Measurements from ENCODE around the gene NSFL1C.
"Not testable (repeated sequence)": the region's sequence is repeated elsewhere in the genome, so short reads cannot be mapped to it uniquely, and the experiment has no call there.

NSFL1C gene

DNA sequence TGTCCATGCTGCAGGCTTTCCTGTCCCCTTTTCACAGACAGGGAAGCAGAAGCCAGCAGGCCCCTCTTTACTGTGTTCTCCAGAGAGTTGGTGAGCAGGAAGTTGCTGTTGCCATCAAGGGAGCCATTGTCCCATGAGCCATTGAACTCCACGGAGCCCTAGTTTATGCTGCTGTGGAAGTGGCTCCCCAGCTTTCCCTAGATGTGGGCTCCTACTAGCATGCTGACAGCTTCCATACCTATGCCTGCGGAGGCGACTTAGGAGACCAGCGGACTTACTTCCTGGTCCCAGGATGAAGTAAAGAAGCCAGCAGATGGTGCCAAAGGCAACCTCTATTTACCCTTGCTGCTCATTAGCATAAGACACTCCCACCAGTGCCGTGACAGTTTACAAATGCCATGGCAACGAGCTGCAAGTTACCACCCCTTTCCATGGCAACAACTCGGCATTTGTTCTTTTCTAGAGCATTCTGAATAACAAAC, 43.0 kb downstream of the NSFL1C start:
- DNase-seq, result peak; percentile 47 to 77 (median 71)

DNA sequence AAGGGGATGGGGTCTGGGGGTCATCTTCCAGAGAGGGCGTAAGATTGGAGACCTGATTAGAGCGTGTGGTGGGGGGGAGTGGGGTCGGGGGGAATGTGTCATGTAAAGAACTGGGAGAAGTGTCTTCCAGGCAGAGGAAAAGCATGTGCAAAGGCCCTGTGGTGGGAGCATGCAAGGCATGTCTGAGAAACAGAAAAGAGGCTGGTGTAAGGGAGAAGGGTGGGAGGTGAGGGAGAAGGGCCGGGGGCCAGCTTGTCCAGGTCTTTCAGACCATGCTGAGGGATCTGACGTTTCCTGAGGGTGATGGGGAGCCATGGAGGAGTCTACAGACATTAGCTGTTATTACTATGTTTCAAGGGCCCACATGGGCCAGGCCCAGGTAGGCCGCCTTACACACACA, 43.4 kb downstream of the NSFL1C start:
- no peak for DNase-seq

DNA sequence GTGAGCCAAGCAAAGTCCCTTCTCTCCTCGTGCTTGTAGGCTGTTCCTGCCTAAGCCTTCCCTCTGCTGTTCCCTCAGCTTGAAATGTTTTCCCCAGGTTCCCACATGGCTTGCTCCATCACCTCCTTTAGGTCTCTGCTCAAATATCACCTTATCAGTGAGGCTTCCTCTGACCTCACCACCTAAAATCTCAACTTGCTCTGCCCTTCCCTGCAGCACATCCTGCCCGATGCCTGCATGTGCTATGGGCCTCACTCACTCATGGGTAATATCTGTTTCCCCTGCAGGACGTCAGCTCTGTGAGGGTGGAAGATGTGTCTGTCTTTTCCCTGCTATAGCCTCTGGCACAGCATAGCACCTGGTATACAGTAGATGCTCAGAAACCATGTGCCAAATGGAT, 43.9 kb downstream of the NSFL1C start:
- DNase-seq, result no peak

DNA sequence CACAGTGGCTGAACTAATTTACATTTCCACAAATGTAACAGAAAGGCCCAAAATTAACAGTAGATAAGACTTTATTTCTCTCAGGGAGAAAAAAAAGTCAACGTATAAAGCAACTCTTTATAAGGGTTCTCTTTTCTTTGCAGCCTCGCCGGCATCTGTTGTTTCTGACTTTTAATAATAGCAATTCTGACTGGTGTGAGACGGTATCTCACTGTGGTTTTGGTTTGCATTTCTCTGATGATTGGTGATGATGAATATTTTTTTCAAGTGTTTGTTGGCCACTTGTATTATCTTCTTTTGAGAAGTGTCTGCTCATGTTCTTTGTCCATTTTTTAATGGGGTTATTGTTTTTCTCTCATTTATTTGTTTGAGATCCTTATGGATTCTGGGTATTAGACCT, 46.6 kb downstream of the NSFL1C start:
- DNase-seq, result no peak

DNA sequence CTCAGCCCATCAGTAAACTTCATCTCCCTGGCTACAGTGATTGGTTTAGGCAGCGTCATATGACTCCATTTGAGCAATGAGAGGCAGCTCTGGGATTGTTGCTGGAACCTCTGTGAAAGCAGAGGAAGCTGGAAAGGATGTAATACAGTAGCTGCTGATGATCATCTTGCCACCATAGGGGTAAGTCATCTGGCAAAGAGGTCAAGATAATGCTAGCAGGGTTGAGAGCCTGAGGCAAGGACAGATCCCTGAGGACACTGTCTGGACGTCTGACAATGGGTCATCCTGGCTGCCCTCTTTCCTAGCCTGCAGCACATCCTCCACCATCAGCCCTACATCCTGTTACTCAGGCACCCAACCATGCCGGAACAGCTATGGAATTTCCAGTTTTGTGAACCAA, 48.3 kb downstream of the NSFL1C start:
- no peak for DNase-seq

DNA sequence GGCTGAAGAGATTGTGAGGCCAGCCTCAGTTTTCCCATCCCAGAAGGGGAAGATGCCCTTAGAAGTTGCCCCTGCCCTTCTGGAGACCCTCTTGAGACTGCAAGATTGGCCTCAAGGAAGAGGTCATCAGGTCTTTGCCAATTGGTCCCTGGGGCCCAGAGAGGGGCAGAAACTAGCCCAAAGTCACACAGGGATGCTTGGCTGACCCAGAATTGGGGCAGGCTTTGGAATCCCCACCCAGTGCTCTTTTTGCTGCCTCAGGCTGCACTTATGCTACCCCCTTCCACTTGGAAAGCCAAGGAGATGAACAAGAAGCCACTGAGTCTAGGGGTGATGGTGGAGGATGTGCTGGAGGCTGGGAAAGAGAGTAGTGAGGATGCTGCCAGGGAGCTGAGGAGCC, 48.9 kb downstream of the NSFL1C start:
- no peak for DNase-seq

DNA sequence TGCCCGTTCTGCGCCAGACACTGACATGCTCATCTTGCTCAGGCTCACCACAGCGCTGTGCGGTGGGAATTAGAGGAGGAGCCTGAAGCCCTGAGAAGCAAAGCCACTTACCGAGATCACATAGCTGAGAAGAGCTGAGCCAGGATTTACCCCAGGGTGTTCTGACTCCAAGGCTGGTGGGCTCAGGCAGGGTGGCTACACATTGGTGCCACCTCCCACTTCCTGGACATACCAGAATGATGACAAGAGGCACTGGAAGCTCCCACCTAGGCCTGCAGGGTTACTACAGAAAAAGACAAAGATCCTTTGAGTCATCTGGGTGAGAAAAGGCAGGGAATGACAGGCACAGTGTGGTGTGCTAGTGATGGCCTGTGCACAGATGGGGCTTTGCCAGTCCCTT, 49.4 kb downstream of the NSFL1C start:
- no peak for DNase-seq

DNA sequence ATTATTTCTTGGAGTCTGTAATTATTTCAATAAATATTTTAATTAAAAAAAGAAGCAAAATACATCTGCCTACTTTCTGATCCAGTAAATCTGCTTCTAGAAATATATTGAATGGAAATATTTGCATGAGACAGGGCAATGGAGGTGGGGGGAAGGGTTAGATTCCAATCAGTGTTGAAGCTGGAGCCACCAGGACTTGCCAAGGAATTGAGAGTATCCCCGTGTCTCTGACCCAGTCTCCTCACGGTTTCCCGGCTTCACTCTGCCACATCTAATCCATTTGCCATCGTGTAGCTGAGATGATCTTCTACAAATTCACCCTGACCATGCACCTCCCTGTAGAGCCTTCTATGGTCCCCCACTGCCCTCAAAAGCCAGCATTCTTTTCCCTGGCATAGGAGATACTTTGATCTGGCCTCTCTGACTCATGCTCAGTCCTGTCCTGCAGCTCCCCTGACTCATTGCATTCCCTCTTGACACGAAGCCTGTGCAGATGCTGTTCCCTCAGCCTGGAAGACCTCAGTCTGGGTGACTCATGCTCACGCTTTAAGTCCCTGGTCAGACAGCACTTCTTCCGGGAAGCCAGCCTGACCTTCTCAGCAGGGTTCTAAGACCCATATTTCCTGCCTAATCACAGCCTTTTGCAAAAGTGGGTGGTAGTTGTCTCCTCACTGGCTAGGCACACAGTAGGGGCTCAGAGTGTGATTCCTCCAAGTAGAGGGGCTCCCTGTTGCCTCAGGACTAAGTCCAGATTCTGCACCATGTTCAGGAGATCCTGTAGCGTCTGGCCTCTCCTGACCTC, 50.8 kb downstream of the NSFL1C start:
- peak; percentile 61 to 83 (median 70) for DNase-seq

DNA sequence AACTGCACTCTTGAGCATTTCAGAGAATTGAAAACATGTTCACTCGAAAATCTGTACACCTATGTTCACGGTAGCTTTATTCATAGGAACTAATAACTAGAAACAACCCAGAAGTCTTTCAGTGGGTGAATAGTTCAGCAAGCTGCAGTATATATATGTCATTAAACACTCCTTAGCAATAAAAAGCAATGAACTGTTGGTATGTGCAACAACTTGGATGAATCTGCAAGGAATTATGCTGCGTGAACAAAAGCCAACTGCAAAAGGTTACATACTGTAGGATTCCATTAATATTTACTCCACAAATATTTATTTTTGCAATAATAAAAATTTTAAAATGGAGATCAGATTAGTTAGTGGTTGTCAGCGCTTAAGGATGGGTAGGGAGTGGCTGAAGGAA, 51.7 kb downstream of the NSFL1C start:
- no peak for DNase-seq

DNA sequence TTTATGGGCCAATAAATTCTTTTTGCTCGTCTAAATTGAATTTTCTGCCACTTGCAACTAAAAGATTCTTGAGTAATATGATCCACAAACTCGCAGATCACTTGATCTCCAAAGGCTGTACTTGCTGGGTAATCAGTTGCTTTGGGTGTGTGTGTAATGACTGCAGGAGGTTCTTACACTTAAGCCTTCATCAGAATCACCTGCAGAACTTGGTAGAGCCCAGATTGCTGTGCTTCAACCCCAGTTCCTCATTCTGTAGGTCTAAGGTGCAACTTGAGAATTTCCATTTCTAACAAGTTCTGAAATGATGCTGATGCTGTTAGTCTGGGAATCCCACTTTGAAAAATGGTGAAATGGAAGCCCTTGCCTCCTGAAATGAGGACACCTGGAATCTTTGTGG, 60.8 kb downstream of the NSFL1C start:
- no peak for DNase-seq

DNA sequence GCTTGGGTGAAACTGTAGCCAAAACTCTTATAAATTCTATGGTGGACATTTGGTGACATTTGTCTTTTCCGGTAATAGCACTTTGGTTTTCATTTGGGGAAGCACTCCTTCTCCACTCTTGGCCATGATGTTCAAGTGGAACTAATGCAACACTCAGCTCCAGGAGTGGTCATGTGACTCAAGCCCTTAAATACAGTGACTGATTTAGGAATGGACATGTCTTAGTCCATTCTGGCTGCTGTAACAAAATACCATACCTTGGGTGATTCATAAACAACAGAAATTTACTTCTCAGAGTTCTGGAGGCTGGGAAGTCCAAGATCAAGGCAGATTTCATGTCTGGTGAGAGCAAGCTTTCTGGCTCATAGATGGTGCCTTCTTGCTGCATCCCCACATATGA, 63.0 kb downstream of the NSFL1C start:
- peak in 3 of 4 experiments; percentile 17 to 24 (median 19) for DNase-seq

DNA sequence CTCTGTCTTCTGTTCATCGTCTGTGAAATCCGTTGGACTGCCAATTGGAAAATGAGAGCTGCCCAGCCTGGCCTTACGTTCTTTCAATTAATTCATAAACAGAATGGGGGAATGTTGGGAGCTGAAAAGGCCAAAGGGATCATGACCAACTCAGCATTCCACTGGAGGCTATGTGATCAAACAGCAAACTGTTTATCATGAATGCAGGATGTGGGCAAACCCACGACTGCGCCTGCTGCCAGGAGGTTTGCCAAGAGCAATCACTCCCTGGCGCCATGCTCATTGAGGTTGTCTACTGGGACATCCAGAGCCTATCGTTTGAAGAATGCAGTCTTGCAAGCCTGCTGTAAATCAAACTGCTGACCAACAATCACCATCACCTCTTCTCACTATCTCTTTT, 64.5 kb downstream of the NSFL1C start:
- DNase-seq, result no peak

DNA sequence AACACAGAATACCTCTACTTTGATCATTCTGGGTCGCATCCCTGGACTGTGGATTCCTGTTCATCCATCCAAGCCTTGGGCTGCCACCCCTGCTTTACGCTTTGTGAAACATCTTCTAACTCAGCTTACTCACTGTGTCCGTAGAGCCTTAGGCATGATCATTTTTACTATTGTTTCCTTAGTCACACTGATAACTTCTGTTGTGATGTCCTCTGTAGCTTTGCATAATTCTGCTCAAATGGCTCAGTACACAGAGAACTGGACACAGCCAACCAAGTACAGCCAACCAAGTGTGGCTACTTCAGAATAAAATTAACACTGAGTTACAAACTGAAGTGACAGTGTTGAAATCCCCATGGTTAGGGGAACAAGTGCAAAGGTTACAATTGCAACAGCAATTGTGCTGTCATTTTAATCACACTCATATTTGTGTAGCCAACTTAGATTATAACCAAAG, 65.2 kb downstream of the NSFL1C start:
- DNase-seq, result peak in 2 of 4 experiments; percentile 33 to 49

DNA sequence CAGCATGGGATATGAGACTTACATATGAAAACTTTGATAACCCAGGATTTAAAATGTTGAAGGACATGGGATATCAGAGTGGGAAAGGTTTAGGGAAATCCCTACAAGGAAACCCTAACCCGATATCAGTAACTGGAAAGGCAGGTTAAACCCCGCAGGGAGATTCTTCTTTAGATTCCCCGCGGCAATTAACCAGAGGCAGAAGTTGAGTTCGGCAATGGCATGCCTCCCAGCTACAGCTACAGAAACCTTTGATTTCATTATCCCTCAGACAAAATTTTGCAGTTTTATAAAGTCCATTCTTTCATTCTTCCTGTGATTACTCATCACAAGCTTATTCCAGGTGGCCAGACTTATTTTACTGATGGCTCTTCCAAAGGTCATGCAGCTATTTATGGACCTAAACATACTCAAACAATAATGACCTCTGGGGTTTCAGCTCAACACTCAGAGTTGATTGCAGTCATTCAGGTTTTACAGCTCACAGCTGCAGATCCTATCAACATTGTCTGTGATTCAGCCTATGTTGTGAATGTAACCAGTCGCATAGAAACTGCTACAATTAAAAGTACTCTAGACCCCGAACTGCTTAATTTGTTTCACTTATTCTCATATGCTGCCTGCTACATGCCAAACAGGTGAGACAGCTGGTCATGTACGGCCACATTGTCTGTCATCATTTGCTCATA, 66.8 kb downstream of the NSFL1C start:
- not testable (repeated sequence) for DNase-seq

DNA sequence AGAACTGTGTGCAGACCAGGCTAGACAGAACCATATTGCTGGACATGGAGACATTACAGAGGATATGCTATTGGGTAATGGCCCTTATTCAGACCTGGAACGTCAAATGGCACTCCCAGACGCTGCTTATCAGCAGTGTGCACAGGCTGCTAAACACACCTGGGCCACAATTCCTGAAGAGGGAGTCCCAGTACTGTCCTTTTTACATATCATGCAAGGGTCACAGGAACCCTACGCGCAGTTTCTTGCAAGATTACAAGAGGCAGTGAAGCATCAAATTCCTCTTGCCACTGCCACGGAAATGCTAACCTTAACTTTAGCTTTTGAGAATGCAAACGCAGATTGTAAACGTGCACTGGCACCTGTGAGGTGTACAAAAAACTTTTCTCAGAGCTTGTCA, 68.5 kb downstream of the NSFL1C start:
- not testable (repeated sequence) for DNase-seq

DNA sequence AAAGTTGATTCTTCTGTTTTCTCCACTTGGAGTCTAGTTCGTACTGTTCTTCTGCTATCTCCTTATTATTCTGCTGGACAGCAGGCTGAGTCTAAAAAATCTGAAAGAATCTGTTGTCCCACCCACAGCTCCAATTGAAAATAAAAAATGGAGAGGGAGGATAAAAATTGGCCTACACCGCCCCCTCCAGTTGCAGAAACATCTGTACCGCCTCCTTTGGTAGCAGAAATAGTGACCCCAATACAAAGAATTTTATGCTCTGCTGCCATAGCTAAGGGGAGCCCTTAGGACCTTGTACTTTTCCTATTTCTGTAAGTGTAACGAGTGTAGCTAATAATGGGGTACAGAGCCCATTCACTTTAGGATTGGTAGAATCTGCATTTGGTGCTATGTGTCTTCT, 68.9 kb downstream of the NSFL1C start:
- peak in 3 of 4 experiments; percentile 18 to 40 (median 27) for DNase-seq

DNA sequence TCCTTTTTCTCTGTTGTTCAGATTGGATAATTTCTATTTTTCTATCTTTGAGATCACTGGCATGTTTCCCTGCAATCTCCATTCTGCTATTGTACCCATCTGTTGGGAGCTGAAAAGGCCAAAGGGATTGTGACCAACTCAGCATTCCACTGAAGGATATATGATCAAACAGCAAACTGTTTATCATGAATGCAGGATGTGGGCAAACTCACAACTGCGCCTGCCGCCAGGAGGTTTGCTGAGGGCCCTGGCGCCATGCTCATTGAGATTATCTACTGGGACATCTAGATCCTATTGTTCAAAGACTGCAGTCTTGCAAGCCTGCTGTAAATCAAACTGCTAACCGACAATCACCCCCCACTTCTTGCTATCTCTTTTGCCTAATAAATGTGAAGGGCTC, 69.9 kb downstream of the NSFL1C start:
- DNase-seq, result no peak

DNA sequence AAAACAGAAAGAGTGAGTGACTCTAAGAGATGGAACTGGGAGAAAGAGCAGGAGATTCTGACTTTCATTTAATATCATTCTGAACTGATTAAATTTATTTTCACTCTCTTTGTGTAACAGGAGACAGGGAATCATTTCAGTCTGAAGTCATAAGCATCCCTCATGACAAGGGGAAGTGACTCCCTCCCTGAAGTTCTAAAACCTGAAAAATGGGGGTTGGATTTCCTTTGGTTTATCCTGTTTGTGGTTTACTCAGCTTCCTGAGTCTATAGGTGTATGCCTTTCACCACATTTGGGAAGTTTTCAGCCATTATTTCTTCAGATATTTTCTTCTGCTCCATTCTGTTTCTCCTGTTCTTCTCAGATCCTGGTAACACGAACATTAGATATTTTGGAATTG, 70.4 kb downstream of the NSFL1C start:
- DNase-seq, result no peak

DNA sequence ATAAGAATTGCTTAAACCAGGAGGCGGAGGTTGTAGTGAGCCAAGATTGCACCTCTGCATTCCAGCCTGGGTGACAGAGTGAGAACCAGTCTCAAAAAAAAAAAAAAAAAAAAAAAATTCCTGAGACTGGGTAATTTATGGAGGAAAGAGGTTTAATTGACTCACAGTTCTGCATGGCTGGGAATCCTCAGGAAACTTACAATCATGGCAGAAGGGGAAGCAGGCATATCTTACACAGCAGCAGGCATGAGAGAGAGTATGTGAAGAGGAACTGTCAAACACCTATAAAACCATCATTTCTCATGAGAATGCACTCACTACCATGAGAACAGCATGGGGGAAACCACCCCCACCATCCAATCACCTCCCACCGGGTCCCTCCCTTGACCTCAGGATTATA, 72.0 kb downstream of the NSFL1C start:
- peak in 1 of 4 experiments; percentile 24 for DNase-seq

DNA sequence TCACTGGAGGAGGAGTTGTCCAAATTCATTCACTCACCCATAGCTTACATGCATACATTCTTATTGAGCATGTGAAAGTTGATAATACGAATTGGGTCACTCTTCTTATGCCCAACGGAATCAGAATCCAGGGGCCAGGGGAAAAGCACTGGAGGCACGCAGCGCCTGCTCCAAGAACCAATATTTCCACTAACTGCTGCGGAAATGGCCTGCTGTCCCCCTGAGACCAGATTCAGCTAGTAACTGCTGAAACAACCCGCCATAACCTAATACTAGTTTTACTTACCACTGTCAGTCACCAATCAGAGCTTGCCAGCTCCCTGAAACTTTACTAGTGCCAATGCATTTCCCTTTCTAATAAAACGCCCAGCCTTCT, 73.2 kb downstream of the NSFL1C start:
- DNase-seq, result no peak

DNA sequence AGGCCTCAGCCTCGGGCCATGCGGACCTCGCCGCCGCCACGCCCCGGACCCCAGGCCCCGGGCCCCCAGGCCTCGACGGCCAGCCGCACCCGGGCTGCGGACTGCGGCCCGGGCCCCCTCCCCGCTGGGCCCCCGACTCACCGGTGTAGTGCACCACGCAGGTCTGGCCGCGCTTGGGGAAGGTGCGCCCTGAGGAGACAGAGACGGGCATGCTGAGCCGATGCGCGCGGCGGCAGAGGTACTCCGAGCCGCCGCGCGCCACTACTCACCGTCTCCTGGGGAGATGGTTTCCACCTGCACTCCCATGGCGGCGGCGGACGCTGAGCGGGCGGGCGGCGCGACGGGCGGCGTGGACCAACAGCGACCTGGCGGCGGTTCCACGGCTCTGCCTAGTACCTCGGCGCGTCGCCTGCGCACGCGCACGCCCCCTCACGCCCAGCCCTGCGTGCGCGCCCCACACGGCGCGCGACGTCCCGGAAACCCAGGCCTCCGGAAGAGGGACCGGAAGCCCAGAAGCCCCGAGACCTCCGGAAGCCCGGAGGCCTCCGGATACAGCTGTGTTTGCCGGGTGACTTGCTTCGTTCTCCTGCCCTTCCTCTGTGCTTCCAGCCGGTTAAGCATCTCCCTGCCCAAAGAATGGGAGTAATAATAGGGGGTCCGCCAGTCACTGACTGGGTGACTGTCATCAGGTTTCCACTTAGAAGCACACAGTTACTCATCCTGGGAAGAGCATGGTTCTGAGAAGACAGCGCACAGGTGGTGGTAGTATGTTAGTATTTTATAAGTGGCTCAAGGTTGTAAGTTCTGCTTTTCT, 73.7 kb downstream of the NSFL1C start, which contains the start of gene FKBP1A:
TSS of gene FKBP1A (minus strand) at position 362 of the 814 bp plus-strand sequence. CDS start at position 306, 56 bp downstream.
- DNase-seq, result peak; percentile 94 to 97 (median 95)

DNA sequence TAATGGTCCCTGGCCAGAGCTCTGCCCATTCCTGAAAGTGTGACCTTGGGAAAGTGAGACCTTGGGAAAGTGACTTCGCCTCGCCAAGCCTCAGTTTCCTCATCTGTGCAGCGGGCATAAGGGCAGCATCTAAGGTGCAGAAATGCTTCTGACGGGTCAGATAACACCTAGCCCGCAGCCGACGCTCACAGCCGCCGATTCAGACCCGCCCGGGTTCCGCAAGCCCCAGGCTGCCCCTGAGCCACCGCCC, 74.3 kb downstream of the NSFL1C start:
- DNase-seq, result peak in 3 of 4 experiments; percentile 29 to 56 (median 56)

All from suppressor macrophage (primary cell).